ENCODE measurements around the gene PRR3. TPM values are rescaled to one million over a fixed set of nuclear protein-coding genes. Genes with fewer than 3 reads are reported as not detected.

Gene PRR3
- total RNA-seq, 5 donors from 2014 or later (not counting 1 experiment from before 2014, with no cell fraction given): 12.8 to 22.1 (median 19.7) TPM

Other genes starting within 250 kb of the PRR3 start
- gene TRIM39, start 230.4 kb upstream of the PRR3 start, total RNA-seq: 10 to 100 TPM; 25.1 to 50.6 (median 29.5) TPM
- gene RPP21, start 212.1 kb upstream of the PRR3 start, total RNA-seq: 10 to 100 TPM; 38.4 to 64.6 (median 56.7) TPM
- 1,000 to 10,000 TPM; 1,114 to 1,417 (median 1,253) TPM for gene HLA-E, start 67.8 kb upstream of the PRR3 start, total RNA-seq
- 100 to 1,000 TPM in 2 of 5 donors, 10 to 100 TPM in 3; 65.5 to 167 (median 72.9) TPM for gene GNL1, start 806 bp upstream of the PRR3 start, total RNA-seq
- 10 to 100 TPM; 61.1 to 89.9 (median 73.8) TPM for gene ABCF1, start 14.1 kb downstream of the PRR3 start, total RNA-seq
- 100 to 1,000 TPM; 104 to 170 (median 163) TPM for gene PPP1R10, start 59.9 kb downstream of the PRR3 start, total RNA-seq
- gene MRPS18B, start 60.5 kb downstream of the PRR3 start, total RNA-seq: 10 to 100 TPM; 20.7 to 55.5 (median 50.2) TPM
- gene ATAT1, start 69.6 kb downstream of the PRR3 start, total RNA-seq: 10 to 100 TPM in 4 of 5 donors, 1 to 10 TPM in 1; 6.9 to 11.8 (median 10.4) TPM
- 10 to 100 TPM; 24.5 to 39.8 (median 31.4) TPM for gene C6orf136, start 89.8 kb downstream of the PRR3 start, total RNA-seq
- 10 to 100 TPM; 29.0 to 51.9 (median 46.2) TPM for gene DHX16, start 115.7 kb downstream of the PRR3 start, total RNA-seq
- gene PPP1R18, start 129.3 kb downstream of the PRR3 start, total RNA-seq: 100 to 1,000 TPM; 109 to 177 (median 156) TPM
- 1 to 10 TPM; 4.2 to 6.9 (median 5.5) TPM for gene NRM, start 133.7 kb downstream of the PRR3 start, total RNA-seq
- gene MDC1, start 160.0 kb downstream of the PRR3 start, total RNA-seq: 10 to 100 TPM; 42.3 to 69.7 (median 53.4) TPM
- gene TUBB, start 163.1 kb downstream of the PRR3 start, total RNA-seq: 100 to 1,000 TPM; 108 to 246 (median 202) TPM
- 100 to 1,000 TPM in 1 of 5 donors, 10 to 100 TPM in 4; 62.2 to 109 (median 74.2) TPM for gene FLOT1, start 185.4 kb downstream of the PRR3 start, total RNA-seq
- 10 to 100 TPM in 4 of 5 donors, 1 to 10 TPM in 1; 8.9 to 30.8 (median 12.4) TPM for gene IER3, start 187.3 kb downstream of the PRR3 start, total RNA-seq